ENCODE measurements around the gene POLD3.
"Not testable (repeated sequence)": the region's sequence is repeated elsewhere in the genome, so short reads cannot be mapped to it uniquely, and the experiment has no call there.

The POLD3 gene

GRCh38 chr11:74583024-74583624 is 9.3 kb upstream of the POLD3 start:
- FAIRE-seq, result no peak

GRCh38 chr11:74590492-74590891 is 1.9 kb upstream of the POLD3 start:
- FAIRE-seq, result not testable (repeated sequence)

GRCh38 chr11:74592063-74592440 is 330 bp upstream of the POLD3 start:
- FAIRE-seq, result no peak

- FAIRE-seq, result no peak
Observed at GRCh38 chr11:74593463-74593862, 1.1 kb downstream of the POLD3 start.

DNA sequence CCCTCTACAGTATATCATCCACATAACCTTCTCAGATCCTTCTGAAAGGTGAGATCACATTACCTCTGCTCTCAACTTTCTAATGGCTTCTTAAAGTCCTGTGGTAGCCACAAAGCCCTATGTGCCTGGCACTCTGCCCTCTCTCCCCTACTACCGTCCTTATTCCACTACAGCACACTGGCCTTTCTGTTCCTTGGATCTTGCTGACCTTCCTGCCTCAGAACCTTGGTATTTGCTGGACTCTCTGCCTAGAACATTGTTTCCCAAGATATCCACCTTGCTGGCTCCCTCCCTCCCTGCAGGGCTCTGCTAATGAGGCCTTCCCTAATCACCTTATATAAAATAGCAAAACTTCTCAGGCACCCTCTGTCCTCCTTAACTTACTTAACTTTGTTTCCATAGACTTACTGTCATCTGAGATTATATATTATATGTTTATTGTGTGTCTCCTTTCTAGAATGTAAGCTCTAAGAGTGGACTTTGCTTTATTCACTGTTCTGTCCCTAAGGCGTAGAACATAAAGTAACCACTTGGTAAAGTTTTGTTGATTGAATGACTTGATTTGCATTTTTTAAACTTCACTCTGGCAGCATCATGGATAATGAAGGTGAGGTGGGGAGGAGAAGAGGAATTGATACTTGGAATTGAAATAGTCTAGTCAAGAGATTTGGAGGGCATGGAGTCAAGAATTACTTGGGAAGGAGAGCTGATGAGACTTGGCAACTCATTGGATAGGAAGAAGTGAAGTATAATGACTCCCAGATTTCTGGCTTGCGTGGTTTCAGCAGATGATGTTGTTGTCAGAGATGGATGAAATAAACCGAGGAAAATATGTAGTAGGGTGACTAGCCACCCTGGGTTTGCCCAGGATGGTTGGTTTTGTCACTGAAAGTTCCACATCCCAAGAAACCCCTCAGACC is 10.5 kb downstream of the POLD3 start:
- no peak for FAIRE-seq

GRCh38 chr11:74603845-74604244 is 11.5 kb downstream of the POLD3 start:
- no peak for FAIRE-seq

DNA sequence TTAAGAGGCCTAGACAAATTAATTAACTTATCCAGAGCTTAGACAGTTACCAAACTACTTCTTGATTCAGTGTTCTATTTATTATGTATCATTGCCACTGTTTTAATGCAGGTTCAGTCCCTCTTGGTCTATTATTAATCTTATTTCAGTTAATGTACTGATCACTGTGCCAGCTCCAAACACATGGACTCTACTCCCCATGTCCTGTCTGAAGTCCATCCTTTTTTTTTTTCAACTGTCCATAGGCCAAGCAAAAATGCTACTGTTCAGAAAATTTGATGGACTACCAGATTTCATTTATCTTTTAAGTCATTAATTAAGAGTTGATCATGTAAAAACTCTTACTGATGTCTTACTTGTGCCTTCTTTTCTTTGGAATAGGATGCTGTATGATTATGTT is 11.9 kb downstream of the POLD3 start:
- FAIRE-seq, result no peak

GRCh38 chr11:74605403-74605802 is 13.0 kb downstream of the POLD3 start:
- FAIRE-seq, result no peak

- no peak for FAIRE-seq
Observed at GRCh38 chr11:74608431-74608830, 16.0 kb downstream of the POLD3 start.

GRCh38 chr11:74611369-74611861 is 19.0 kb downstream of the POLD3 start:
- peak; percentile 66 for FAIRE-seq

DNA sequence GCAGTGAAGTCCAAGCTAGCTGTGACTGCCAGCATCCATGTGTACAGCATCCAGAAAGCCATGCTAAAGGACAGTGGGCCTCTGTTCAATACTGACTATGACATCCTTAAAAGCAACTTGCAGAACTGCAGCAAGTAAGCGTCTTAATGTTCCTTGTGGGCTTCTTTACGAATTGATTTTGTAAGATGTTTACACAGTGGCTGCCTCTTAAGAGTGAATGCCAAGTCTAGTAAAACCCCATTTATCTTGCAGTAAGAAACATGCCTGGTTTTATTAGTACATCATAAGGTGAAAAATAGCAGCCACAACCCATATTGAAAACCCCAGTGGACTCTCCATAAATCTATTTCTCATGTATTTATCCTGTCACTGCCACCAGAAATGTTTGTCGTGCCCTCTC is 20.5 kb downstream of the POLD3 start:
- no peak for FAIRE-seq

DNA sequence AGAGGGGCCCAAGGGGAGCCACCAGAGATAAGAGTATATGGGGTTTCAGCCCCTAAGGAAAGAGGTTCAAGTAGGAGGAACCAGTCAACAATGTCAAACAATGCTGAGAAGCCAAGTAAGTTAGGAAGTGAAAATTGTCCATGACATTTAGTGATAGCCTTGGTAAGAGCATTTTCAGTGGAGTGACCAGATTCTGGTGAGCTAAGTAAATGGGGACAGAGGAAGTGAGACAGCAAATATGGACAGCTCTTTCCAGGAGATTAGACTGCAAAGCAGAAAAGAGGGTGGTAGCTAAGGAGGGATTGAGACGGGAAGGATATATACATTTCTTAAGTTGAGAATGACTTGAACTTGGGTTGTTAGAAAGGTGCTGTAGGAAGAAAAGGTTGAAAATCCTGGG is 22.9 kb downstream of the POLD3 start:
- no peak for FAIRE-seq

- FAIRE-seq, result no peak
Observed at GRCh38 chr11:74615988-74616387, 23.6 kb downstream of the POLD3 start.

GRCh38 chr11:74620531-74620930 is 28.1 kb downstream of the POLD3 start:
- FAIRE-seq, result no peak

GRCh38 chr11:74626130-74626529 is 33.7 kb downstream of the POLD3 start:
- FAIRE-seq, result no peak

DNA sequence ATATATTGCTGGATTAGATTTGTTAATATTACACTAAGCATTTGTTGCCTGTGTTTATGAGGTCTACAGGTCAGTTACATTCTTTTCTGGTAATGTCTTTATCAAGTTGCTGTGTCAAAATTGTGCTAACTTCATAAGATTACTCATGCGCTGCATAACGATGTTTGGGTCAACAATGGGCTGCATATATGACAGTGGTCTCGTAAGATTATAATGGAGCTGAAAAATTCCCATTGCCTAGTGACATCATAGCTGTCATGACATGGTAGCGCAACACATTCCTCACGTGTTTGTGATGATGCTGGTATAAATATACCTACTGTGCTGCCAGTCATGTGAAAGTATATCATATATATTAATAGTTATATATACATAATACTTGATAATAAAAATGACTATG is 34.2 kb downstream of the POLD3 start:
- no peak for FAIRE-seq

DNA sequence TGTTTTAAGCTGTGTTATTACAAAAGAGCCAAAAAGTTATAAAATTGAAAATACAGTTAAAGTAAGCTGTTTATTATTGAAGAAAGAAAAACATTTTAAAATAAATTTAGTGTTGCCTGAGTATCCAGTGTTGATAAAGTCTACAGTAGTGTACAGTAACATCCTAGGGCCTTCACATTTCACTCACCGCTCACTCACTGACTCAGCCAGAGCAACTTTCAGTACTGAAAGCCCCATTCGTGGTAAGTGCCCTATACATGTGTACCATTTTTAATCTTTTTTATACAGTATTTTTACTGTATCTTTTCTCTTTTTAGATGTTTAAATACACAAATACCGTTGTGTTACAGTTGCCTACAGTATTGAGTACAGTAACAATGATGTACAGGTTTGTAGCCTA is 35.0 kb downstream of the POLD3 start:
- FAIRE-seq, result no peak

DNA sequence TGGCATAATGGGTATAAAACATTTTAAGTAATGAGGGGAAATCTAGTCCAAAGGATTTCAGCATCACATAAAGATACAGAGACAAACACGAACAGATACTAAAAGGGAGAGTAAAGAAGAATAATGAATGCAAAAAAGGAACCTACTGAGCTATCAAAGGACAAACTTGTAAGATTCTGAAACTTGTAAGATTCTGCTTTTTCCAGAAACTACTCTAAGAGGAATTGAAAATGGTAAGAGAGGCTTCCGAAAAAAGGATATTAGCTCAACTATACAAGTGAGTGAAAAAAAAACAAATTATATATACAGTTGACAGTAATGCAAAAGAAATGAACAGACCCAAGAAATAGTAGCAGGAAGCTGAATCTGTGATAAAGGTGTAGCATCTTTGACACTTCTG is 37.7 kb downstream of the POLD3 start:
- no peak for FAIRE-seq

DNA sequence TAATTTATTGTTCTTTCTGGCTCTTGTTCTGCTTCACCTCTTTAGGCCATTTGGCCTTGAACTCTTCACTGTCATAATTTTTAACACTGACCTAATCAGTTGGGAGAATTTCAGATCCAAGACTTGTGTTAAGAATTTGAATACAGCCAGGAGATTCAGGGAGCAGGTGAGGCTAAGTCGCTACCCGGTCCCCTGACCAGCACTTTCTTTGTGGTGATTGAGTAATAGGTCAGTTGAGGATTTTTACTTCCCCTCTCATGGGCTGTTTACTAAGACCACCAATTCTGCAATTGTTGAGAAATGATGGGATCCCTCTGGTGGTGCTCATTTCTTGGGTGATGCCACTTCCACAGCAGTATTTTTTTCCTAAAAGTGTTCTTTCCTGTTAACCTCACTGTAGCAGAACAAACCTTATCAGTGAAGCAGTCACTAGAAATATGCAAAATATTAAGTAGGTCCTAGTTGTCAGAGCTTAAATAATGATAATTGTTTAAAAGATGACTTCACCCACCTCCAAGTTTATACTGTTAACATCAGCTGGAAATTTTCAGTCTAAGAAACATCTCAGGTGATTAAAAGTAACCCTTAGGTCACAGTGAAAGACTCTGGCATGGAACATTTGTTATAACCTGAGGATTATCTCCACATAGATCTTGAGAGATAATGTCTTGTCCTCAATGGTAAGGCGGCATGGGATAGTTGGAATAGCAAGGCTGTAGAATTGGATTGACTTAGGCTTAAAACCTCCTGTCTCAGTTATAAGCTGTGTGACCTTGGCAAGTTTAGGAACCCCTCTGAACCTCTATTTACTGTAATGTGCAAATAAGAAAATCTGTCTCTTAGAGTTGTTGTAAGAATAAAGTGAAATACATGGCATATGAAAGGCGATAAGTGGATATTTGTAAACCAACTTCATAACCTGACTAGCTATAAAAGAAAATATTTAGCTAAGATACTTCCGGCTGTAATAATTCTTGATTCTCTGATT is 41.3 kb downstream of the POLD3 start:
- no peak for FAIRE-seq

- FAIRE-seq, result no peak
Observed at GRCh38 chr11:74634537-74634936, 42.2 kb downstream of the POLD3 start.

GRCh38 chr11:74636630-74637184 is 44.3 kb downstream of the POLD3 start:
- no peak for FAIRE-seq

DNA sequence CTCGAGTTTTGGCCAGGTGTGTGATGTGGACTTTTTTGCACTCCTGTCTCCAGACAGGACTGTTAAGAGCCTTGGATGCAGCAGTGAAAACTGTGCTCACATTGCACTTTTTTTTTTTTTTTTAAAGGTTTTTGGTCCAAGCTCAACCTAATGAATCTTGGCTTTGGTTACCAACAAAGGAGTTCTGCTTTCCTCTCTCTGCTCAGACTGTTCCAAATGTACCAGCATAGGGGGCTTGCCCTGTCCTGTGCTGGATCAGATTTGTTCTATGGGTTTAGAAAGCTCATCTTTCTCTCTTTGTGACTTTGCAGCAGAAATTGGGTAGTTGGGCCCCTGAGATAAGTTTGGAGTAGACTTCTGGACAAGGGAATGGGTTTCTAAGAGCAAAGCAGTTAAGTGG is 45.3 kb downstream of the POLD3 start:
- no peak for FAIRE-seq

- no peak for FAIRE-seq
Observed at GRCh38 chr11:74638869-74639268, 46.5 kb downstream of the POLD3 start.

Measured in TTC549 (cell line).